Adrenal gland (tissue), 19 donors: ENCODE measurements around the gene EYS. TPM values are rescaled to one million over a fixed set of nuclear protein-coding genes. Genes with fewer than 3 reads are reported as not detected.

Experiments
- DNase-seq, 7 donors: peaks; one replicate each; pipeline ENCODE4 v3.0.0-alpha.2; 2019 to 2020
- H3K27ac ChIP-seq, 5 donors: fragments of 200-600 bp; sonication (generic) in 4 of 5; 1 replicate in 3 of 5; 2 replicates in 2 of 5; pipeline versions ENCODE4 v1.5.1 to v1.8.0; 2016 to 2020; ENCODE audit warnings: mild to moderate bottlenecking in 1 of 5
- H3K27me3 ChIP-seq: fragments of 200-600 bp; 2 replicates; pipeline ENCODE4 v1.8.0; 2021
- H3K36me3 ChIP-seq, 2 donors: fragments of 200-600 bp; replicated peaks in 1 of 2; 1 replicate in 1 of 2; 2 replicates in 1 of 2; pipeline versions ENCODE4 v1.5.1 to v1.8.0; 2018 to 2022
- H3K4me1 ChIP-seq, 2 donors: fragments of 200-600 bp; replicated peaks in 1 of 2; 1 replicate in 1 of 2; 2 replicates in 1 of 2; pipeline versions ENCODE4 v1.5.1 to v1.8.0; 2018 to 2021
- H3K4me3 ChIP-seq, 4 donors: fragments of 200-600 bp; sonication (generic) in 3 of 4; one replicate each; pipeline ENCODE4 v1.5.1; 2016 to 2018
- H3K9me3 ChIP-seq, 3 donors: fragments of 200-600 bp; sonication (generic) in 1 of 3; replicated peaks in 1 of 3; 1 replicate in 2 of 3; 2 replicates in 1 of 3; pipeline versions ENCODE4 v1.5.1 to v1.8.0; 2016 to 2021
- CTCF ChIP-seq, 6 experiments: fragments of 450-650 bp in 4 of 6; fragments of 200-600 bp in 2 of 6; sonication (generic) in 1 of 6; IDR thresholded peaks; 1 replicate in 5 of 6; 2 replicates in 1 of 6; pipeline versions ENCODE4 v1.5.1 to v1.8.0; 2016 to 2021; ENCODE audit warnings: antibody characterized with exemption in 6 of 6, mild to moderate bottlenecking in 2 of 6, moderate library complexity in 1 of 6
- POLR2A ChIP-seq, 2 donors: fragments of 450-650 bp; IDR thresholded peaks; one replicate each; pipeline ENCODE4 v1.6.1; 2017; ENCODE audit warnings: antibody characterized with exemption in 2 of 2, mild to moderate bottlenecking in 2 of 2, moderate library complexity in 1 of 2
- WGBS, 4 donors: extraction: QIAGEN DNeasy Blood & Tissue Kit in 2 of 4; methylation state at CpG; one replicate each; pipeline versions ENCODE4 v1.1.5 to v1.1.7; 2013 to 2017; 5-methylcytosine and 5-hydroxymethylcytosine counted together
- intact Hi-C, 2 donors: fragments of 100-400 bp; cut with DNase I; formaldehyde crosslinking; loops; one replicate each; pipeline versions ENCODE4 v1.14.1 to v1.15.0; 2022 to 2023
- long read RNA-seq, 10 donors: library from polyadenylated mRNA in 3 of 10; unstranded in 2 of 10; stranded (forward) in 1 of 10; transcript quantifications; one replicate each; pipeline ENCODE4 v2.0.0 and lab custom pipeline, GENCODE V29; 2021 to 2026
- polyA plus RNA-seq, 3 donors: library from polyadenylated mRNA; stranded (reverse); fragments of 200-250 nt in 2 of 3; fragments of 350-450 nt in 1 of 3; fragmentation: Illumina TruSeq in 1 of 3; extraction: RNeasy Lipid Tissue Mini Kit (QIAGEN cat#74804) in 1 of 3; gene quantifications; one replicate each; pipeline ENCODE4 v1.2.3, GENCODE V29; 2013 to 2014
- total RNA-seq, 9 donors: library from RNA; depleted of rRNA in 4 of 9; stranded (reverse); fragments of >200 nt in 4 of 9; fragments of 120-200 nt in 1 of 9; fragmentation: NEBNext Ultra II Directional in 1 of 9; extraction: Animal tissue kit (Norgen Biotek cat#: 25700) in 1 of 9; gene quantifications; one replicate each; pipeline versions ENCODE4 v1.1.0 to v1.2.4, GENCODE V29; 2013 to 2023
- donor health status: healthy with polysubstance abuse.
- donor health status: Bipolar disorder and iron deficiency.
- donor health status: DM: yes; HTN: yes; CAD: no.
- donor health status: DM: no; HTN: no; CAD: no.
- donor health status: DM: no; HTN: no; CAD: no.
- donor health status: DM: yes; HTN: yes; CAD: no.

The EYS gene
- total RNA-seq: 1 to 10 TPM in 1 of 9 donors, under 1 TPM in 2, not detected in 6; 0.18 to 3.1 (median 0.23) TPM
- polyA plus RNA-seq: under 1 TPM in 2 of 3 donors, not detected in 1; 0.03 to 0.04 TPM
- long read RNA-seq, donor 1: 0 reads
- long read RNA-seq, donor 2: 0 reads
- long read RNA-seq, donor 3: 0 reads
- long read RNA-seq, donor 4: 0 reads
- long read RNA-seq, donor 5: 0 reads
- long read RNA-seq, donor 6: 0 reads
- long read RNA-seq, donor 7: 0 reads
- long read RNA-seq, donor 8: 0 reads
- long read RNA-seq, donor 9: 0 reads
- long read RNA-seq, donor 10: 0 reads

- H3K9me3 ChIP-seq: no peaks in the 10 kb centered on the region
- intact Hi-C loops: no loop called here
- no peak within 1 kb of the TSS for H3K27ac ChIP-seq
- TF ChIP-seq CTCF (IDR thresholded peaks at IDR 0.05) (no peak), POLR2A (IDR thresholded peaks at IDR 0.05) (no peak)
- H3K4me1 ChIP-seq: no peaks in the 10 kb centered on the region
- H3K4me3 ChIP-seq: no peak within 1 kb of the TSS
- WGBS, 4 donors: 82 to 92% (median 87%) methylated on average over 4 of the region's 4 CpGs
- DNase-seq: no peak
- H3K27me3 ChIP-seq: no peaks in the 10 kb centered on the region
- H3K36me3 ChIP-seq: no peaks in the 10 kb centered on the region
Measured at GRCh38 chr6:65707126-65707826, at the start of gene EYS. EYS (minus strand) TSS chr6:65707226; CDS start chr6:65495410, 211,816 bp downstream.

GRCh38 chr6:65746302-65746701, 39.3 kb upstream of the EYS start:
- Histone ChIP-seq H3K9me3 (no peaks in the 10 kb centered on the region), H3K4me3 (no peak overlapping the region), H3K4me1 (no peaks in the 10 kb centered on the region), H3K36me3 (no peaks in the 10 kb centered on the region), H3K27me3 (no peaks in the 10 kb centered on the region), H3K27ac (no peak overlapping the region)
- TF ChIP-seq CTCF (IDR thresholded peaks at IDR 0.05) (no peak), POLR2A (IDR thresholded peaks at IDR 0.05) (no peak)
- no peak for DNase-seq
- 82 to 97% (median 84%) methylated on average over 3 to 4 of the region's 4 CpGs for WGBS, 4 donors
- intact Hi-C loops: no loop called here

GRCh38 chr6:65745614-65746013, 38.6 kb upstream of the EYS start:
- Histone ChIP-seq H3K9me3 (no peaks in the 10 kb centered on the region), H3K4me3 (no peak overlapping the region), H3K36me3 (no peaks in the 10 kb centered on the region), H3K4me1 (no peaks in the 10 kb centered on the region), H3K27ac (no peak overlapping the region), H3K27me3 (no peaks in the 10 kb centered on the region)
- WGBS, 4 donors: 71 to 100% (median 88%) methylated on average over 1 to 2 of the region's 2 CpGs
- DNase-seq: no peak
- intact Hi-C loops: no loop called here
- no peak for TF ChIP-seq CTCF (IDR thresholded peaks at IDR 0.05)
- TF ChIP-seq POLR2A (IDR thresholded peaks at IDR 0.05): no peak

GRCh38 chr6:65728879-65729479, 22.0 kb upstream of the EYS start:
- Histone ChIP-seq H3K36me3 (no peaks in the 10 kb centered on the region), H3K27me3 (no peaks in the 10 kb centered on the region), H3K27ac (no peak overlapping the region), H3K4me3 (no peak overlapping the region), H3K9me3 (no peaks in the 10 kb centered on the region), H3K4me1 (no peaks in the 10 kb centered on the region)
- intact Hi-C loops: no loop called here
- TF ChIP-seq POLR2A (IDR thresholded peaks at IDR 0.05): no peak
- TF ChIP-seq CTCF (IDR thresholded peaks at IDR 0.05): no peak
- DNase-seq: no peak
- 52 to 59% (median 54%) methylated on average over 3 of the region's 3 CpGs for WGBS, 4 donors
